ENCODE measurements around the gene ME1. TPM values are rescaled to one million over a fixed set of nuclear protein-coding genes. Genes with fewer than 3 reads are reported as not detected.

Gene ME1
- total and polyA plus RNA-seq, 2 of the 13 experiments (the other 11 are each of a cell fraction or from before 2014, with no cell fraction given), result not detected

GRCh38 chr6:83433177-83433576 is 2.3 kb upstream of the ME1 start:
- Histone ChIP-seq H3K27ac (ENCODE audit: extremely low read length, insufficient read depth, low read length) (no peak overlapping the region), H2AFZ (ENCODE audit: low read length) (no peak overlapping the region), H3K4me1 (ENCODE audit: insufficient read depth, low read length) (no peaks in the 10 kb centered on the region), H4K20me1 (ENCODE audit: insufficient read depth, low read length) (no peaks in the 10 kb centered on the region), H3K36me3 (replicated peaks in 1 of 2; ENCODE audit: control insufficient read depth in 1 of 2, insufficient read depth in 2 of 2, low read length in 2 of 2) (no peaks in the 10 kb centered on the region), H3K27me3 (ENCODE audit: control insufficient read depth in 1 of 2, insufficient read depth in 2 of 2, low read length in 2 of 2) (no peaks in the 10 kb centered on the region; a peak in 1 of 5 replicates), H3K79me2 (ENCODE audit: insufficient read depth, low read length) (no peaks in the 10 kb centered on the region), H3K9ac (ENCODE audit: insufficient read depth, low read depth, low read length) (no peak overlapping the region), H3K9me3 (ENCODE audit: low read length) (no peaks in the 10 kb centered on the region), H3K4me2 (ENCODE audit: low read depth, low read length) (no peak overlapping the region), H3K4me3 (replicated peaks in 1 of 3; ENCODE audit: insufficient read depth in 1 of 3, low read depth in 2 of 3, low read length in 3 of 3) (no peak overlapping the region)
- FAIRE-seq (no peak), ATAC-seq (no peak), DNase-seq (ENCODE audit: low spot score) (no peak)
- POLR2A ChIA-PET, result no interaction called here
- BruUV-seq (replicated peaks), result no TSS peak
- CTCF ChIA-PET (ENCODE audit: low intra/inter-chr PET ratio, low total read pairs), result no interaction called here
- TF ChIP-seq AHDC1 (CRISPR knock-in tag; IDR thresholded peaks at IDR 0.05; ENCODE audit: borderline replicate concordance) (no peak), RCOR2 (CRISPR knock-in tag; IDR thresholded peaks at IDR 0.05) (no peak), ZNF724P (CRISPR knock-in tag; IDR thresholded peaks at IDR 0.05; ENCODE audit: borderline replicate concordance) (no peak), BRD4 (CRISPR knock-in tag; IDR thresholded peaks at IDR 0.05) (no peak), RXRA (CRISPR knock-in tag; IDR thresholded peaks at IDR 0.05) (no peak), ZNF850 (CRISPR knock-in tag; conservative IDR thresholded peaks at IDR 0.05) (no peak), ZNF607 (CRISPR knock-in tag; IDR thresholded peaks at IDR 0.05; ENCODE audit: borderline replicate concordance) (no peak)
- intact Hi-C loops (cut with micrococcal nuclease; ENCODE audit: unreplicated experiment) (no loop called here), in situ Hi-C loops (cut with HindIII; ENCODE audit: extremely low pct_ligation_motif_present, low pct_unique_long_range_greater_than_20kb) (no loop called here)
